IMR-90 (cell line): ENCODE measurements around the gene SDHA. TPM values are rescaled to one million over a fixed set of nuclear protein-coding genes. Genes with fewer than 3 reads are reported as not detected.

Source experiments
- ATAC-seq: fragments of 200-7000 bp; cut with Tn5 transposase; 2 replicates; pipeline ENCODE4 v1.9.1; 2020; ENCODE audit warnings: low read depth, mild to moderate bottlenecking, moderate library complexity
- BruUV-seq: library from RNA; stranded (reverse); fragments of 400-500 nt; replicated peaks from 2 replicates; lab custom pipeline; 2021; lab: Mats Ljungman, UMichigan
- CTCF ChIA-PET: fragments of 300-600 bp; formaldehyde crosslinking; extraction: SDS; loops from one replicate; lab custom pipeline; 2021; ENCODE audit warnings: antibody characterized with exemption; lab: Yijun Ruan, JAX
- POLR2A ChIA-PET: fragments of 300-600 bp; sonication (Branson Sonifier 250); formaldehyde crosslinking; loops from one replicate; lab custom pipeline; 2022; ENCODE audit warnings: antibody characterized with exemption; ENCODE audit not compliant: unreplicated experiment; lab: Charles Lee
- DNase-seq: peaks from one replicate; pipeline ENCODE4 v3.0.0; 2013
- H2AFZ ChIP-seq: replicated peaks from 2 replicates; pipeline ENCODE3; 2013; ENCODE audit warnings: low read length, mild to moderate bottlenecking; ENCODE audit not compliant: poor library complexity
- H2AK5ac ChIP-seq: 2 replicates; pipeline ENCODE4 v1.6.1; 2013; ENCODE audit warnings: low read depth, low read length, inconsistent platforms
- H2AK9ac ChIP-seq: replicated peaks from 2 replicates; pipeline ENCODE3; 2013; ENCODE audit warnings: mild to moderate bottlenecking, low read depth, low read length, moderate library complexity; ENCODE audit not compliant: poor library complexity
- H2BK120ac ChIP-seq: 2 replicates; pipeline ENCODE4 v1.6.1; 2013; ENCODE audit warnings: low read depth, low read length, inconsistent platforms
- H2BK15ac ChIP-seq: 3 replicates; pipeline ENCODE4 v1.6.1; 2013; ENCODE audit warnings: low read depth, low read length, inconsistent platforms
- H2BK20ac ChIP-seq: 2 replicates; pipeline ENCODE4 v1.6.1; 2013; ENCODE audit warnings: low read depth, mild to moderate bottlenecking, inconsistent platforms, low read length, moderate library complexity
- H2BK5ac ChIP-seq: 2 replicates; pipeline ENCODE4 v1.6.1; 2013; ENCODE audit warnings: mild to moderate bottlenecking, low read depth, low read length, inconsistent platforms; ENCODE audit not compliant: poor library complexity, severe bottlenecking
- H3K14ac ChIP-seq: replicated peaks from 2 replicates; pipeline ENCODE4 v1.6.1; 2013; ENCODE audit warnings: low read depth, low read length, inconsistent platforms
- H3K18ac ChIP-seq: 2 replicates; pipeline ENCODE4 v1.6.1; 2013; ENCODE audit warnings: low read depth, low read length, control low read depth
- H3K23ac ChIP-seq: 2 replicates; pipeline ENCODE4 v1.6.1; 2013; ENCODE audit warnings: low read depth, low read length, inconsistent platforms
- H3K27ac ChIP-seq: 2 replicates; pipeline ENCODE4 v1.5.1; 2013; ENCODE audit warnings: mild to moderate bottlenecking, control low read depth, low read length; ENCODE audit not compliant: insufficient read depth
- H3K27me3 ChIP-seq: 2 replicates; pipeline ENCODE4 v1.6.1; 2013; ENCODE audit warnings: low read length; ENCODE audit not compliant: control insufficient read depth, insufficient read depth
- H3K36me3 ChIP-seq: 2 replicates; pipeline ENCODE4 v1.6.1; 2013; ENCODE audit warnings: low read length, mixed read lengths; ENCODE audit not compliant: control insufficient read depth, insufficient read depth
- H3K4ac ChIP-seq: 2 replicates; pipeline ENCODE4 v1.6.1; 2013; ENCODE audit warnings: low read depth, low read length, inconsistent platforms
- H3K4me1 ChIP-seq: 2 replicates; pipeline ENCODE4 v1.6.1; 2013; ENCODE audit warnings: low read length, mixed read lengths; ENCODE audit not compliant: control insufficient read depth, insufficient read depth
- H3K4me2 ChIP-seq: 2 replicates; pipeline ENCODE4 v1.6.1; 2013; ENCODE audit warnings: low read depth, mild to moderate bottlenecking, control low read depth, low read length, moderate library complexity
- H3K4me3 ChIP-seq: 2 replicates; pipeline ENCODE4 v1.5.1; 2013; ENCODE audit warnings: low read depth, mild to moderate bottlenecking, control low read depth, low read length, moderate library complexity; ENCODE audit not compliant: insufficient read depth
- H3K56ac ChIP-seq: 2 replicates; pipeline ENCODE4 v1.6.1; 2013; ENCODE audit warnings: low read length, inconsistent platforms; ENCODE audit not compliant: insufficient read depth; ENCODE audit errors: extremely low read depth
- H3K79me1 ChIP-seq, 2 experiments: 2 replicates each; pipeline ENCODE4 v1.6.1; 2013; ENCODE audit warnings: low read length in 2 of 2, inconsistent platforms in 1 of 2, low read depth in 1 of 2
- H3K9ac ChIP-seq: 2 replicates; pipeline ENCODE4 v1.6.1; 2013; ENCODE audit warnings: low read depth, low read length, control low read depth
- H3K9me1 ChIP-seq: 2 replicates; pipeline ENCODE4 v1.6.1; 2013; ENCODE audit warnings: low read length, inconsistent platforms; ENCODE audit not compliant: insufficient read depth
- H3K9me3 ChIP-seq: 2 replicates; pipeline ENCODE4 v1.6.1; 2013; ENCODE audit warnings: low read length; ENCODE audit not compliant: control insufficient read depth, insufficient read depth
- H4K20me1 ChIP-seq: 2 replicates; pipeline ENCODE4 v1.6.1; 2013; ENCODE audit warnings: low read length, inconsistent platforms; ENCODE audit not compliant: insufficient read depth
- H4K5ac ChIP-seq: 2 replicates; pipeline ENCODE4 v1.6.1; 2013; ENCODE audit warnings: mild to moderate bottlenecking, low read depth, low read length, control low read depth
- H4K8ac ChIP-seq, 2 experiments: 2 replicates each; pipeline ENCODE4 v1.6.1; 2013; ENCODE audit warnings: low read depth in 2 of 2, low read length in 2 of 2, control low read depth in 1 of 2, inconsistent platforms in 1 of 2
- H4K91ac ChIP-seq: 2 replicates; pipeline ENCODE4 v1.6.1; 2013; ENCODE audit warnings: low read depth, low read length, inconsistent platforms; ENCODE audit not compliant: insufficient read depth
- MXI1 ChIP-seq: IDR thresholded peaks from 2 replicates; pipeline ENCODE4 v1.6.1; 2012; ENCODE audit warnings: low read depth, mild to moderate bottlenecking, low read length, moderate library complexity, borderline replicate concordance
- RAD21 ChIP-seq: IDR thresholded peaks from 2 replicates; pipeline ENCODE4 v1.6.1; 2012; ENCODE audit warnings: low read length, improper control_type of control experiment
- RCOR1 ChIP-seq: IDR thresholded peaks from 2 replicates; pipeline ENCODE4 v1.6.1; 2012; ENCODE audit warnings: mild to moderate bottlenecking, low read length, improper control_type of control experiment; ENCODE audit not compliant: insufficient replicate concordance
- RFX5 ChIP-seq: IDR thresholded peaks from 2 replicates; pipeline ENCODE4 v1.8.0; 2012; ENCODE audit warnings: low read depth, mild to moderate bottlenecking, low read length, moderate library complexity
- WGBS, 2 experiments: methylation state at CpG; one replicate each; pipeline versions ENCODE4 v1.1.5 to v1.1.7; 2013; ENCODE audit warnings: missing lambda C conversion rate in 2 of 2; ENCODE audit not compliant: insufficient read length in 1 of 2; ENCODE audit errors: extremely low coverage in 2 of 2; 5-methylcytosine and 5-hydroxymethylcytosine counted together
- dilution Hi-C: fragments of 300-500 bp; cut with HindIII; formaldehyde crosslinking; loops from one replicate; pipeline ENCODE4 v1.14.3; 2018; ENCODE audit warnings: low sequenced_read_pairs; ENCODE audit not compliant: unreplicated experiment
- in situ Hi-C: fragments of 300-500 bp; cut with MboI; formaldehyde crosslinking; loops from 3 replicates; pipeline ENCODE4 v1.14.3; 2019; ENCODE audit warnings: low sequenced_read_pairs, inconsistent platforms, mixed read lengths
- intact Hi-C: fragments of 100-400 bp; cut with micrococcal nuclease; formaldehyde crosslinking; loops from 2 replicates; pipeline ENCODE4 v1.10.0; 2022
- polyA plus RNA-seq, 3 experiments: library from polyadenylated mRNA; depleted of rRNA; stranded (reverse); fragments of >200 nt; gene quantifications; 2 replicates each; pipeline ENCODE4 v1.2.3, GENCODE V29; 2012; ENCODE audit warnings: low replicate concordance in 1 of 3
- total RNA-seq: library from RNA; depleted of rRNA; stranded (reverse); fragments of >200 nt; gene quantifications from 2 replicates; pipeline ENCODE4 v1.2.3, GENCODE V29; 2012
- TF ChIP-seq, protein P1 (sequence below): fragments of 150-350 bp; IDR thresholded peaks from 2 replicates; pipeline ENCODE4 v1.6.1; 2017; ENCODE audit warnings: mild to moderate bottlenecking, antibody characterized with exemption, low read length, low read depth

SDHA gene
- total and polyA plus RNA-seq, 2 of the 4 experiments (the other 2 are of a cell fraction), result 105 to 121 TPM

DNA sequence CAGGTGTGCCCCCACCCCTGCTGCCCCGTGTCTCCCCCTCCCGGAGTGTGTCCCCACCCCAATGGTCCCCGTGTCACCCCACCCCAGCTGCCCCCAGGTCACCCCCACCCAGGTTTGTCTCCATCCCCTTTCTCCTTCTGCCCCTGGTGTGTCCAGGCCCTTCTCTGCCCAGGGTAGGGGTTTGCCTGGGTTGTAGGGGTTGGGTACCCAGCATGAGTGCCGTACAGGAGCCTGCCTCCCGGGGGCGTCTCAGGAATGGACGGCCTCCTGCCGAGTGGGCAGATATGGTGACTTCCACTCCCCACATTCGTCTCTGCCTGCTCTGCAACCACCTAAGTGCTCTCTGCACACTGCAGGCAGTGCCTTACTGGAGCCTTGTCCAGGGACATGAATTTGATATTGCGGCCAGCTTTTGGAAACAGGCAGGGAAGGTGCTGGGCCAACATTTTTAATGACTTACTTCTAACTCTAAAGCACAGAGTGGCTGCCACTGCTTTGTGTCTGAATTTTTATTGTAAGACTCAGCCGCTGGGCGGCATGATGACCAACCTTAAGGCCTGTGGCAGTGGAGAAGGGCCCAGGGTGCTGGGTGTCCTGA lies 20.1 kb upstream of the SDHA start:
- Histone ChIP-seq H4K91ac (no peak overlapping the region), H4K5ac (no peak overlapping the region), H3K9me3 (no peaks in the 10 kb centered on the region), H3K14ac (no peak overlapping the region), H3K27ac (no peak overlapping the region), H3K4me1 (no peaks in the 10 kb centered on the region), H3K18ac (no peak overlapping the region), H2BK5ac (no peak overlapping the region), H3K79me1 (peaks cover 0 to 10% of the 10 kb centered on the region in 2 experiments; a peak in 2 of 4 replicates), H4K8ac (no peak overlapping the region), H3K9ac (no peak overlapping the region), H3K23ac (no peak overlapping the region), H2BK120ac (no peak overlapping the region), H3K4me3 (no peak overlapping the region), H2BK20ac (no peak overlapping the region), H3K56ac (no peak overlapping the region; the same call in 1 of the 2 replicates), H4K20me1 (no peaks in the 10 kb centered on the region; the same call in none of the 2 replicates), H3K4ac (no peak overlapping the region), H3K9me1 (peaks cover 2% of the 10 kb centered on the region; the same call in 1 of the 2 replicates), H2AFZ (no peak overlapping the region), H2BK15ac (no peak overlapping the region), H3K27me3 (no peaks in the 10 kb centered on the region; the same call in 1 of the 2 replicates), H3K4me2 (no peak overlapping the region), H2AK5ac (no peak overlapping the region), H2AK9ac (no peak overlapping the region), H3K36me3 (peaks cover 4% of the 10 kb centered on the region)
- no TSS peak for BruUV-seq
- in situ Hi-C loops, result no loop called here
- POLR2A ChIA-PET, result no interaction called here
- WGBS, 2 experiments, result 100% methylated on average over 1 of the region's 12 CpGs; no CpG with 5 or more reads in 1 of the 2 experiments
- ATAC-seq, result no peak
- CTCF ChIA-PET, result no interaction called here
- TF ChIP-seq RAD21 (no peak), RCOR1 (no peak), MXI1 (no peak), RFX5 (no peak)
- TF ChIP-seq, protein P1, sequence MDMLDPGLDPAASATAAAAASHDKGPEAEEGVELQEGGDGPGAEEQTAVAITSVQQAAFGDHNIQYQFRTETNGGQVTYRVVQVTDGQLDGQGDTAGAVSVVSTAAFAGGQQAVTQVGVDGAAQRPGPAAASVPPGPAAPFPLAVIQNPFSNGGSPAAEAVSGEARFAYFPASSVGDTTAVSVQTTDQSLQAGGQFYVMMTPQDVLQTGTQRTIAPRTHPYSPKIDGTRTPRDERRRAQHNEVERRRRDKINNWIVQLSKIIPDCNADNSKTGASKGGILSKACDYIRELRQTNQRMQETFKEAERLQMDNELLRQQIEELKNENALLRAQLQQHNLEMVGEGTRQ, result no peak
- intact Hi-C loops, result no loop called here
- DNase-seq, result no peak
- dilution Hi-C loops, result no loop called here
